Esophagus squamous epithelium (tissue), 4 donors: ENCODE data around the gene TSPAN32.

ENCODE experiments used
- POLR2A ChIP-seq, 4 donors: fragments of 450-650 bp; IDR thresholded peaks; one replicate each; pipeline ENCODE4 v1.6.1; 2017; ENCODE audit warnings: antibody characterized with exemption in 4 of 4, mild to moderate bottlenecking in 4 of 4, moderate library complexity in 3 of 4
- TF ChIP-seq, protein P1 (sequence below), 6 experiments: fragments of 450-650 bp in 4 of 6; fragments of 200-600 bp in 2 of 6; sonication (generic) in 2 of 6; IDR thresholded peaks; one replicate each; pipeline ENCODE4 v1.5.1; 2016 to 2019; ENCODE audit warnings: antibody characterized with exemption in 6 of 6, mild to moderate bottlenecking in 4 of 6, moderate library complexity in 4 of 6

- TF ChIP-seq, protein P1, sequence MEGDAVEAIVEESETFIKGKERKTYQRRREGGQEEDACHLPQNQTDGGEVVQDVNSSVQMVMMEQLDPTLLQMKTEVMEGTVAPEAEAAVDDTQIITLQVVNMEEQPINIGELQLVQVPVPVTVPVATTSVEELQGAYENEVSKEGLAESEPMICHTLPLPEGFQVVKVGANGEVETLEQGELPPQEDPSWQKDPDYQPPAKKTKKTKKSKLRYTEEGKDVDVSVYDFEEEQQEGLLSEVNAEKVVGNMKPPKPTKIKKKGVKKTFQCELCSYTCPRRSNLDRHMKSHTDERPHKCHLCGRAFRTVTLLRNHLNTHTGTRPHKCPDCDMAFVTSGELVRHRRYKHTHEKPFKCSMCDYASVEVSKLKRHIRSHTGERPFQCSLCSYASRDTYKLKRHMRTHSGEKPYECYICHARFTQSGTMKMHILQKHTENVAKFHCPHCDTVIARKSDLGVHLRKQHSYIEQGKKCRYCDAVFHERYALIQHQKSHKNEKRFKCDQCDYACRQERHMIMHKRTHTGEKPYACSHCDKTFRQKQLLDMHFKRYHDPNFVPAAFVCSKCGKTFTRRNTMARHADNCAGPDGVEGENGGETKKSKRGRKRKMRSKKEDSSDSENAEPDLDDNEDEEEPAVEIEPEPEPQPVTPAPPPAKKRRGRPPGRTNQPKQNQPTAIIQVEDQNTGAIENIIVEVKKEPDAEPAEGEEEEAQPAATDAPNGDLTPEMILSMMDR (IDR thresholded peaks at IDR 0.05) = no peak
- TF ChIP-seq POLR2A (IDR thresholded peaks at IDR 0.05) = no peak
Observed at GRCh38 chr11:2261436-2262230, 40.2 kb upstream of the TSPAN32 start.
